ENCODE measurements around the gene PEX14. TPM values are rescaled to one million over a fixed set of nuclear protein-coding genes. Genes with fewer than 3 reads are reported as not detected.

The PEX14 gene
- total and polyA plus RNA-seq, 9 of the 15 experiments (the other 6 are each of a cell fraction or from before 2014, with no cell fraction given) = 2.6 to 45.7 (median 22.7) TPM

DNA sequence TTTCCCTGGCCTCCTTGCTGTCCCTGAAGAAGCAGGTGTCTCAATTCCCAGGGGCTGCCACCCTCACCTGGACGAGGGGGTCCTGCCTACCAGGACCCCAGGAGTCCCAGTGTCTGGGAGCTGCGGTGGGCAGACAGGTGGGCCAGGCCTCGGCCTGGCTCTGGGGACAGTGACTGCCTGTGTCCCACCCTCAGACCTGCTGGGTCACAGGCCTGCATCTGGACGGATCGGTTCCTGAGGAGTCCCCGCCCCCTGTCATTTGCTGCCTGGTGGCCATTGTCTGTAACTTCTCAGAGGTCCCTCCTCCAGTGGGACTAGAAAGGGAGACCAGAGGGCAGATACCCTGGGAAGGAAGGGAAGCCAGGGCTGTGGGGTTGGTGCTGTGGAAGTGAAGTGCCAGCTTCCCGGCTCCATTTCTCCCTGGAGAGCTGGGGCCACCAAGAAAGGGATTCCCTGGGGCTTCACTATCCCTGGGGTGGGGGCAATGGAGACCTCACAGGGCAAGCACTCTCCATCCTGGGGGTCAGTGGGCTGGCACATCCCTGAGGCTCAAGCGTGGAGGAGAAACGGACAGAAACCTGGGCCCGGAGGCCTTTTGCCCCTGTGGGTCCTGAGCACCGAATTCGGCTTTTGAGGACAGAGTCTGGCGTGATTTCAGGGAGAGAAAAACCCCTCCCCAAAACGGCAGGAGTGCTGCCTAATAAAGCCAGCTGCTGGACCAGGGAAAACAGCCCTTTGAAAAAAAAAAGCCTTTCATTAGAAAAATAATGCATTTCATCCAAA, 157.3 kb downstream of the PEX14 start (continued):
- TF ChIP-seq MITF (IDR thresholded peaks at IDR 0.05) (no peak), NFE2L1 (tag; IDR thresholded peaks at IDR 0.05; ENCODE audit: borderline replicate concordance, low read depth) (no peak), ARHGAP35 (IDR thresholded peaks at IDR 0.05; ENCODE audit: partially characterized antibody) (no peak), SRF (CRISPR knock-in tag; IDR thresholded peaks at IDR 0.05) (no peak), LCOR (CRISPR knock-in tag; IDR thresholded peaks at IDR 0.05) (no peak)
- TF ChIP-seq, protein P1, sequence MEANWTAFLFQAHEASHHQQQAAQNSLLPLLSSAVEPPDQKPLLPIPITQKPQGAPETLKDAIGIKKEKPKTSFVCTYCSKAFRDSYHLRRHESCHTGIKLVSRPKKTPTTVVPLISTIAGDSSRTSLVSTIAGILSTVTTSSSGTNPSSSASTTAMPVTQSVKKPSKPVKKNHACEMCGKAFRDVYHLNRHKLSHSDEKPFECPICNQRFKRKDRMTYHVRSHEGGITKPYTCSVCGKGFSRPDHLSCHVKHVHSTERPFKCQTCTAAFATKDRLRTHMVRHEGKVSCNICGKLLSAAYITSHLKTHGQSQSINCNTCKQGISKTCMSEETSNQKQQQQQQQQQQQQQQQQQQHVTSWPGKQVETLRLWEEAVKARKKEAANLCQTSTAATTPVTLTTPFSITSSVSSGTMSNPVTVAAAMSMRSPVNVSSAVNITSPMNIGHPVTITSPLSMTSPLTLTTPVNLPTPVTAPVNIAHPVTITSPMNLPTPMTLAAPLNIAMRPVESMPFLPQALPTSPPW (CRISPR knock-in tag; IDR thresholded peaks at IDR 0.05) = no peak

DNA sequence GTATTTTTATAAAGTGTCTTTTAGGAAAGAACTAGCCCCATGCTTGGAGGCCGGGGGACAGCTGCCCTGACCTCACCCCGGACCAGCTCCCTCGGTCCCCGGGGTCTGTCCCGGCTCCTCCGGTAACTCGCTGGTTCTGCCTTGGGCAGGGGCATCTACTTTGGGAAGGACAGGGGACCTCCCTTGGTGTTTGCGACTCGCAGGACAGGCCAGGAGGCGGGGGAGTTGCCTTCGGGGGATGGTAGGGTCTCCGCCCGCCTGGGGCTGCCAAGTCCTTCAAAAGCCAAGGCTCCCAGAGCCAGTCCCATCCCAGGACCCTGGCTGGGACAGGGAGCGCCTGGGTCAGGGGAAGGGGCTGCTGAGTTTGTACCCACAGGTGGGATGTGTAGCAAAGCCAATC, 157.9 kb downstream of the PEX14 start:
- no peak for FAIRE-seq
- Histone ChIP-seq H2AFZ (ENCODE audit: low read depth, low read length) (no peak overlapping the region), H3K9me3 (replicated peaks; ENCODE audit: control insufficient read depth, insufficient read depth, low read depth, low read length) (no peaks in the 10 kb centered on the region), H3K4me3 (no peak overlapping the region), H3K9ac (ENCODE audit: insufficient read depth in 1 of 2, low read depth in 2 of 2, low read length in 2 of 2) (no peak overlapping the region), H3K4me2 (ENCODE audit: insufficient read depth, low read length) (no peak overlapping the region), H3K4me1 (replicated peaks in 1 of 2; ENCODE audit: control insufficient read depth in 2 of 2, insufficient read depth in 2 of 2, low read length in 2 of 2) (peaks cover 0 to 42% of the 10 kb centered on the region in 2 experiments; a peak in 1 of 5 replicates), H3K79me2 (ENCODE audit: control insufficient read depth, insufficient read depth, low read length) (no peaks in the 10 kb centered on the region), H3K27ac (ENCODE audit: extremely low read depth, low read depth, low read length) (no peak overlapping the region), H3K9me1 (ENCODE audit: control insufficient read depth, insufficient read depth, low read length) (peaks cover 3% of the 10 kb centered on the region), H3K27me3 (ENCODE audit: control insufficient read depth in 2 of 2, insufficient read depth in 2 of 2, low read length in 2 of 2) (peaks cover 0 to 5% of the 10 kb centered on the region in 2 experiments; a peak in 1 of 5 replicates), H4K20me1 (replicated peaks; ENCODE audit: control insufficient read depth, insufficient read depth, low read length) (peaks cover 3% of the 10 kb centered on the region; the same call in 1 of the 2 replicates), H3K36me3 (ENCODE audit: control insufficient read depth, insufficient read depth, low read length) (peaks cover 24% of the 10 kb centered on the region; the same call in 1 of the 3 replicates)
- WGBS (ENCODE audit: insufficient coverage, low coverage, missing lambda C conversion rate) = 84% methylated on average over 13 of the region's 14 CpGs
- ChIA-PET POLR2A (no interaction called here), CTCF (ENCODE audit: low intra/inter-chr PET ratio) (no interaction called here)
- no peak for DNase-seq (ENCODE audit: extremely low read depth in 1 of 4, low spot score in 3 of 4)
- TF ChIP-seq NR2C2 (CRISPR knock-in tag; IDR thresholded peaks at IDR 0.05) = no peak
- TF ChIP-seq NR2C2 (tag; IDR thresholded peaks at IDR 0.05) = no peak
- TF ChIP-seq FIP1L1 (IDR thresholded peaks at IDR 0.05; ENCODE audit: low read depth, low read length, poor library complexity, severe bottlenecking) = no peak
- TF ChIP-seq SAFB2 (IDR thresholded peaks at IDR 0.05; ENCODE audit: borderline replicate concordance, low read depth, low read length, severe bottlenecking) = no peak
- no peak for TF ChIP-seq ZNF232 (CRISPR knock-in tag; IDR thresholded peaks at IDR 0.05)
- no peak for TF ChIP-seq CREB3L1 (IDR thresholded peaks at IDR 0.05; ENCODE audit: borderline replicate concordance, low read depth)
- TF ChIP-seq CBX1 (IDR thresholded peaks at IDR 0.05; ENCODE audit: low read depth) = no peak
- intact Hi-C loops (cut with micrococcal nuclease) (no loop called here), in situ Hi-C loops (cut with MboI) (no loop called here)
- ATAC-seq = no peak
- BruUV-seq (replicated peaks) = no TSS peak
